ENCODE data around the gene CMTM8.
"Not testable (repeated sequence)": the region's sequence is repeated elsewhere in the genome, so short reads cannot be mapped to it uniquely, and the experiment has no call there.

Gene CMTM8, protein sequence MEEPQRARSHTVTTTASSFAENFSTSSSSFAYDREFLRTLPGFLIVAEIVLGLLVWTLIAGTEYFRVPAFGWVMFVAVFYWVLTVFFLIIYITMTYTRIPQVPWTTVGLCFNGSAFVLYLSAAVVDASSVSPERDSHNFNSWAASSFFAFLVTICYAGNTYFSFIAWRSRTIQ

DNA sequence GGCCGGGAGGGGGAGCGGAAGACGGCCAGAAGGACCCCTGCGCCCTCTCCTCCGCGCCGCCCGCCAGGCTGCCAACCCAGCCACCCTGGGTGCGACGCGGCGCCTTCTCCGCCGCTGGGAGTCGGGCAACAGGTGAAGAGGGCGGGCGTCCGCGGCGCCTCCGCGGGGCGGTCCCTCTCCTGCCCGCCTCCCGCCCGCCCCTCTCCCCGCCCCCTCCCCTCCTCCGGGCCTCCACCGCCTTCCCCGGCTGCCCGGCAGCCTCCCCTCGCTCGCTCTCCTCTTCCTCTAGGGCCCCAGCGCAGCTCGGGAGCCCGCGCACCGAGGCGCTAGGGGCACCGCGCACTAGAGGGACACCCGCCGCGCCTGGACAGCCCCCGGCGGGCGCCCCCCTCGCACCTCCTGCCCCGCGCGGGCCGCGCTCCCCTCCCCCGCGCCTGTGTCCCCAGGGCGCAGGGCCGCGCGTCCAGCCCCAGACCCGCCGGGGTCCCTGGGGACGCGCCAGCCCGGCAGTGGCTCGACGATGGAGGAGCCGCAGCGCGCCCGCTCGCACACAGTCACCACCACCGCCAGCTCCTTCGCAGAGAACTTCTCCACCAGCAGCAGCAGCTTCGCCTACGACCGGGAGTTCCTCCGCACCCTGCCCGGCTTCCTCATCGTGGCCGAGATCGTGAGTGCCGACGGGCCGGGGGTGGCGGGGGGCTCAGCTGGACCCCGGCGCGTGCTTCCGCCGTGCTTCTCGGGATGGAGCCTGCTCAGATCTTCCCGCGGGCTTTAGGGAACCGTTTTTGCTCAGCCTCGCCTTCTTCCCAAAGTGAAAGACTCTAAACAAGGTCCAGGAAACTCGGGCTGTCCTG lies at the start of gene CMTM8:
CMTM8 (plus strand) TSS at position 228 of the 854 bp plus-strand sequence; CDS start at position 521, 293 bp downstream.
- Mint-ChIP-seq H3K4me1 (peaks cover 22% of the 10 kb centered on the region), H3K27me3 (peaks cover 19% of the 10 kb centered on the region), H3K36me3 (ENCODE audit: insufficient read depth) (peaks cover 5% of the 10 kb centered on the region), H3K4me3 (peak within 1 kb of the TSS; percentile 82), H3K27ac (ENCODE audit: low read depth) (peak within 1 kb of the TSS; percentile 44), H3K9me3 (no peaks in the 10 kb centered on the region)
- ATAC-seq (replicated peaks; ENCODE audit: extremely low read depth, poor library complexity, severe bottlenecking) = peak; percentile 73
- peak in 1 of 2 donors; percentile 10 for DNase-seq (ENCODE audit: low spot score in 2 of 2)

DNA sequence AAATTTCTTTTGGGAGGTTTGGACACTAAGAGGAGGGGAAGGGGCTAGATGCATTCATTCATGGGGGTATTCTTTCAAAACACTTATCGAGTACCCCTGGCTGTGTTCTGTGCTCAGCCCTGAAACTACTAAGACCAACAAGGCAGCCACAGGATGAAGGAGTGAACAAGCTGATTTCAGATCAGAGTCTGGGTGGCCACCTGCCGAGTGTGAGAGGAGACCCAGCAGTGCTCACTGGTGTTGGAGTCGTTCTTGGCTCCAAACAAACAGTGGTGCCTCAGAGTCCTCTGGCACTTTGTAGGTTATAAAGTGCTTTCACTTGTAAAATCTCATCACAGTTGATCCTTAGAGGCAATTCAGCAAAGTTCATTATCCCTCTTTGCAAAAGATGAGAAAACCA lies 48.8 kb upstream of the CMTM8 start:
- Mint-ChIP-seq H3K4me1 (no peaks in the 10 kb centered on the region), H3K27me3 (peaks cover 85% of the 10 kb centered on the region), H3K9me3 (no peaks in the 10 kb centered on the region), H3K4me3 (no peak overlapping the region), H3K36me3 (ENCODE audit: insufficient read depth) (no peaks in the 10 kb centered on the region), H3K27ac (ENCODE audit: low read depth) (no peak overlapping the region)
- ATAC-seq (replicated peaks; ENCODE audit: extremely low read depth, poor library complexity, severe bottlenecking) = no peak
- no peak for DNase-seq (ENCODE audit: low spot score in 2 of 2)

DNA sequence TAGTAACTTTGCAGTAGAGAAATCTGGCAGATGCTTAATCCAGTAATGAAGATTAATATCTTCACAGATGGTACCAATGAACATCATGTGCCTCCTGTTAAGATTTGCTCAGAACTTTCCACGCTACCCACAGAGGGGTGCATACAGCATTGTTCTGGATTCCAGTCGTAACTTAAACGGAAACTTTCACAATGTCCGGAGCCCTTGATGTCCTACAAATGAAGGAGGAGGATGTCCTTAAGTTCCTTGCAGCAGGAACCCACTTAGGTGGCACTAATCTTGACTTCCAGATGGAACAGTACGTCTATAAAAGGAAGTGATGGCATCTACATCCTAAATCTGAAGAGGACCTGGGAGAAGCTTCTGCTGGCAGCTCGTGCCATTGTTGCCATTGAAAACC lies 47.9 kb upstream of the CMTM8 start:
- peaks cover 87% of the 10 kb centered on the region for H3K27me3 Mint-ChIP-seq

GRCh38 chr3:32193101-32193500 lies 45.4 kb upstream of the CMTM8 start:
- H3K27me3 Mint-ChIP-seq = peaks cover 81% of the 10 kb centered on the region
- no peaks in the 10 kb centered on the region for H3K36me3 Mint-ChIP-seq (ENCODE audit: insufficient read depth)
- peak overlapping the region; percentile 49 for H3K27ac Mint-ChIP-seq (ENCODE audit: low read depth)
- H3K4me3 Mint-ChIP-seq = no peak overlapping the region
- H3K9me3 Mint-ChIP-seq = no peaks in the 10 kb centered on the region
- ATAC-seq (replicated peaks; ENCODE audit: extremely low read depth, poor library complexity, severe bottlenecking) (no peak), DNase-seq (ENCODE audit: low spot score in 2 of 2) (no peak)
- no peaks in the 10 kb centered on the region for H3K4me1 Mint-ChIP-seq

More for the DNA sequence above, 47.9 kb upstream of the CMTM8 start:
- DNase-seq (ENCODE audit: low spot score in 2 of 2); ATAC-seq (replicated peaks; ENCODE audit: extremely low read depth, poor library complexity, severe bottlenecking); H3K9me3 Mint-ChIP-seq; H3K4me1 Mint-ChIP-seq; H3K36me3 Mint-ChIP-seq (ENCODE audit: insufficient read depth); H3K4me3 Mint-ChIP-seq; H3K27ac Mint-ChIP-seq (ENCODE audit: low read depth): not testable (repeated sequence)

- no peak overlapping the region for H3K4me3 Mint-ChIP-seq
- DNase-seq (ENCODE audit: low spot score in 2 of 2) (no peak), ATAC-seq (replicated peaks; ENCODE audit: extremely low read depth, poor library complexity, severe bottlenecking) (no peak)
- H3K9me3 Mint-ChIP-seq = no peaks in the 10 kb centered on the region
- H3K4me1 Mint-ChIP-seq = no peaks in the 10 kb centered on the region
- H3K27me3 Mint-ChIP-seq = peaks cover 86% of the 10 kb centered on the region
- no peak overlapping the region for H3K27ac Mint-ChIP-seq (ENCODE audit: low read depth)
- H3K36me3 Mint-ChIP-seq (ENCODE audit: insufficient read depth) = no peaks in the 10 kb centered on the region
Observed at GRCh38 chr3:32194653-32195052, 43.8 kb upstream of the CMTM8 start.

GRCh38 chr3:32195995-32196540 lies 42.4 kb upstream of the CMTM8 start:
- Mint-ChIP-seq H3K27ac (ENCODE audit: low read depth) (no peak overlapping the region), H3K4me1 (no peaks in the 10 kb centered on the region), H3K9me3 (no peaks in the 10 kb centered on the region), H3K36me3 (ENCODE audit: insufficient read depth) (no peaks in the 10 kb centered on the region), H3K4me3 (no peak overlapping the region), H3K27me3 (peaks cover 87% of the 10 kb centered on the region)
- DNase-seq (ENCODE audit: low spot score in 2 of 2) = no peak
- no peak for ATAC-seq (replicated peaks; ENCODE audit: extremely low read depth, poor library complexity, severe bottlenecking)

- no peak for ATAC-seq (replicated peaks; ENCODE audit: extremely low read depth, poor library complexity, severe bottlenecking)
- no peaks in the 10 kb centered on the region for H3K4me1 Mint-ChIP-seq
- H3K27me3 Mint-ChIP-seq = peaks cover 87% of the 10 kb centered on the region
- no peaks in the 10 kb centered on the region for H3K36me3 Mint-ChIP-seq (ENCODE audit: insufficient read depth)
- no peaks in the 10 kb centered on the region for H3K9me3 Mint-ChIP-seq
- DNase-seq (ENCODE audit: low spot score in 2 of 2) = no peak
- H3K4me3 Mint-ChIP-seq = no peak overlapping the region
- H3K27ac Mint-ChIP-seq (ENCODE audit: low read depth) = no peak overlapping the region
Observed at GRCh38 chr3:32197991-32198390, 40.5 kb upstream of the CMTM8 start.

DNA sequence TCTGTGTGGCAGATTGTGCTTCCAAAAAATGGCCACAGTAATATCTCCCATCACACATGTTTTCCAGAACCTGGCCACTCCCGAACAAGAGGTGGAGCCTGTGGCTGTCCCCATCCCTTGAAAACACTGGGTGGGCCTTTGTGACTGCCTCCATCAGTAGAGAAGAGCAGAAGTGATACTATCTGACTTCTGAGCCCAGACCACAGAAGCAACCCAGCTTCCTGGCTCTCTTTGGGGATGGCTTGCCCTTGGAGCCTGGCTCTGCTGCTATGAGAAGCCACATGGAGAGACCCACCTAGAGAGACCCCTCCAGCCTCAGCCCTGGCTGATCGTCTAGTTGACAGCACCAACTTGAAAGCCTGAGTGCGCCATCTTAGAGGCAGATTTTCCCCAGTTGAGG lies 39.8 kb upstream of the CMTM8 start:
- H3K4me1 Mint-ChIP-seq = no peaks in the 10 kb centered on the region
- H3K36me3 Mint-ChIP-seq (ENCODE audit: insufficient read depth) = peaks cover 2% of the 10 kb centered on the region
- H3K9me3 Mint-ChIP-seq = no peaks in the 10 kb centered on the region
- peaks cover 79% of the 10 kb centered on the region for H3K27me3 Mint-ChIP-seq
- H3K4me3 Mint-ChIP-seq = no peak overlapping the region
- no peak overlapping the region for H3K27ac Mint-ChIP-seq (ENCODE audit: low read depth)
- DNase-seq (ENCODE audit: low spot score in 2 of 2) (no peak), ATAC-seq (replicated peaks; ENCODE audit: extremely low read depth, poor library complexity, severe bottlenecking) (no peak)

DNA sequence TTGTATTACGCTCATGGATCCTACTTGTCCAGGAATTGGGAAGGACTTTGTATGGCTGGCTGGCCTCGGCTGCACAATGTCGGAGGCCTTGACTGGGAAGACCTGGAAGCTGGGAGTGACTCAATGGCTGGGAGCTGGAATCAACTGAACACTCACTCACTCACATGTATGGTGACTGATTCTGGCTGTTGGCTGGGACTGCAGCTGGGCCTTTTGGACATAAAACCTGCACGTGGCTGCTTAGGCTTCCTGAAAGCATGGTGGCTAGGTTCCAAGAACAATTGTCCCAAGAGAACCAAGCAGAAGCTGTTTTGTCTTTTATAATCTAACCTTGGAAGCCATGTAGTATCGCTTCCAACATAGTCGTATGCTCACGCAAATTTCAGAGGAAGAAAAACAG lies 38.0 kb upstream of the CMTM8 start:
- Mint-ChIP-seq H3K27me3 (peaks cover 72% of the 10 kb centered on the region), H3K9me3 (no peaks in the 10 kb centered on the region), H3K4me1 (no peaks in the 10 kb centered on the region), H3K4me3 (no peak overlapping the region), H3K27ac (ENCODE audit: low read depth) (no peak overlapping the region), H3K36me3 (ENCODE audit: insufficient read depth) (peaks cover 2% of the 10 kb centered on the region)
- DNase-seq (ENCODE audit: low spot score in 2 of 2) = no peak
- no peak for ATAC-seq (replicated peaks; ENCODE audit: extremely low read depth, poor library complexity, severe bottlenecking)

DNA sequence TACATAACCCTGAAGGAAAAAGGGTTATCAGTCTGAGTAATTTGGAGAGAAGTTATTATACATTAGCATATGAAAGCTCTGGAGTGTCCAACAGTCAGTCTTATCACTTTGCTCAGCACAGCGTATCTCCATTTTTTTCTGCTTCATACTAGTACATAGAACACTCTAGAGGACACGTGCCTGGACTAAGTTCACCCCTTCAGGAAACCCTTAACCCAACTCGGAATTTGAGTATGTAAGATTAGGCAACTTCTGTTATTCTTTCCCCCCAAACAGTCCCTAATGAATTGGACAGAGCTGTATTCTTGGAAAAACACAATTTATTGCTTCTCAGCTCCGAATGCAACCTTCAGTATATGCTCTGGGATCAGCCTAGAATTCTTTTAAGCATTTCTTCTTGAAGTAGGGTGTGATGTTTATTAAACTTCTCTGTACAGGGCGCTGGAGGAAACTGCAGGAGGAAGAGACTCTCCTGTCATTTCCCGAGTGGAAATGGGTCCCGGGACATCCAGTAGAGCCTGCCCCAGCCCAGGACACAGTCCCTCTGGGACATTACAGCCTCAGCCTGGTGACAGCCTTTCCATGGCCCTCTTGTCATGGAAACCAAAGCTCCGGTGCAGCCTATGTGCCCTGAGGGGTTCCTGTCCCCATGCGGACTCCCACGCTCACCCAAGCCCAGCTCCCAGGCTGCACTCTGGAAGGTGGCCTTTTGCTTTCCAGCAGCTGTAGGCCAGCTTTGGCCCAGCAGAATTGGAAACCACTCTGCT lies 37.3 kb upstream of the CMTM8 start:
- Mint-ChIP-seq H3K9me3 (no peaks in the 10 kb centered on the region), H3K4me3 (no peak overlapping the region), H3K4me1 (no peaks in the 10 kb centered on the region), H3K27me3 (peaks cover 67% of the 10 kb centered on the region), H3K36me3 (ENCODE audit: insufficient read depth) (peaks cover 2% of the 10 kb centered on the region), H3K27ac (ENCODE audit: low read depth) (no peak overlapping the region)
- DNase-seq (ENCODE audit: low spot score in 2 of 2) = no peak
- no peak for ATAC-seq (replicated peaks; ENCODE audit: extremely low read depth, poor library complexity, severe bottlenecking)

GRCh38 chr3:32202496-32202895 lies 36.0 kb upstream of the CMTM8 start:
- H3K4me3 Mint-ChIP-seq = no peak overlapping the region
- H3K9me3 Mint-ChIP-seq = no peaks in the 10 kb centered on the region
- ATAC-seq (replicated peaks; ENCODE audit: extremely low read depth, poor library complexity, severe bottlenecking) (no peak), DNase-seq (ENCODE audit: low spot score in 2 of 2) (no peak)
- H3K36me3 Mint-ChIP-seq (ENCODE audit: insufficient read depth) = peaks cover 2% of the 10 kb centered on the region
- H3K27me3 Mint-ChIP-seq = peaks cover 64% of the 10 kb centered on the region
- H3K27ac Mint-ChIP-seq (ENCODE audit: low read depth) = no peak overlapping the region
- H3K4me1 Mint-ChIP-seq = no peaks in the 10 kb centered on the region

DNA sequence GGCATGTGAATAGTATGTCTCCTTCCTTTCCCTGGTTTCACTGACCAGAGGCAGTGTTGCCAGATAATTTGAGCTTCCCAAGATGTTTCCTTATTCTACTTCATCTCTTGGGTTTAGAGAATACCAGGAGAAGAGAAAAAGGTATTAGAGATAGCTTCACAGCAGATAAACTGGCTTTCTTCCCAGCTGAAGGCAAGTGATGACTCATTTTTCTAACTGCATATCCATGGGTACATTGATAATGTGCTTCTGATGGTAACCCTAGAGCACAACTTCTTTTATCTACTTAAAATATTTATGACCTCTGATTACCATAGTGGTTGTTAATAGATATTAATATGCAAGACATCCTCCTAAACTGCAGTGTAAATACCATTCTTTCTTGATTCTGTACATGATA lies 34.6 kb upstream of the CMTM8 start:
- no peak for DNase-seq (ENCODE audit: low spot score in 2 of 2)

More for the DNA sequence above, 34.6 kb upstream of the CMTM8 start:
- Mint-ChIP-seq H3K27ac (ENCODE audit: low read depth) (no peak overlapping the region), H3K4me3 (no peak overlapping the region), H3K36me3 (ENCODE audit: insufficient read depth) (peaks cover 2% of the 10 kb centered on the region), H3K27me3 (peaks cover 54% of the 10 kb centered on the region), H3K4me1 (no peaks in the 10 kb centered on the region), H3K9me3 (no peaks in the 10 kb centered on the region)
- no peak for ATAC-seq (replicated peaks; ENCODE audit: extremely low read depth, poor library complexity, severe bottlenecking)

Data from central memory CD8-positive, alpha-beta T cell (primary cell).